NCI-H748 (cell line): Measurements from ENCODE around the gene AHCYL2.
"Not testable (repeated sequence)": the region's sequence is repeated elsewhere in the genome, so short reads cannot be mapped to it uniquely, and the experiment has no call there.

ENCODE experiments used
- DNase-seq: peaks from one replicate; lab custom pipeline; 2025; ENCODE audit not compliant: unreplicated experiment; lab: John Stamatoyannopoulos, UW

Gene AHCYL2

DNA sequence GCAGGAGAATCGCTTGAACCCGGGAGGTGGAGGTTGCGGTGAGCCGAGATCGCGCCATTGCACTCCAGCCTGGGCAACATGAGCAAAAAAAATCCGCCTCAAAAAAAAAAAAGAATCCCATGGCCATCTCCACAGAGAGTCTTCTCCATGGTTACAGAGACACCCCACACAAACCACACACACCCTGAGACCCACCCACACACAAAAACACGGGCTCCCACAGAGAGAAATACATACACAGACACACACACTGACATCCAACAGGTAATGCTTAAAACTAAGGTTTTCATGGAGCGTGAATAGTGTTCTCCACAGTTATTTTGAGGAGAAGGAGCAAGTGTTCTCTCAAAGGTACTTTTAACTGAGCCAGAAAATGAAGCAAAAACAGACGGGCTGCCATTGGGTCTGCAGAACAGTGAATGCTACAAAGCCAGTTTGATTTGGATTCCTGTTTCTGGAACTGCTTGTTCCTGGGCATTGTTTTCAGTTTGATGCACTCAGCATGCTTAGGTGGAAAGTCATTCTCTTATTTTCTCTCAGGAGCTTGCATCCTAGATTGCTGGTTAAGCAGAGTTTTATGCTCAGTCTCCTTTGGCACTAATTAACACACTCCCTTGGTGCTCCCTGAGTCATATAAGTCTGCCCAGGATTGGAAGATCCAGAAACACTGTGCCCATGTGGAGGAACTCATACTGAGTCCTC is 15.4 kb downstream of the AHCYL2 start:
- no peak for DNase-seq

DNA sequence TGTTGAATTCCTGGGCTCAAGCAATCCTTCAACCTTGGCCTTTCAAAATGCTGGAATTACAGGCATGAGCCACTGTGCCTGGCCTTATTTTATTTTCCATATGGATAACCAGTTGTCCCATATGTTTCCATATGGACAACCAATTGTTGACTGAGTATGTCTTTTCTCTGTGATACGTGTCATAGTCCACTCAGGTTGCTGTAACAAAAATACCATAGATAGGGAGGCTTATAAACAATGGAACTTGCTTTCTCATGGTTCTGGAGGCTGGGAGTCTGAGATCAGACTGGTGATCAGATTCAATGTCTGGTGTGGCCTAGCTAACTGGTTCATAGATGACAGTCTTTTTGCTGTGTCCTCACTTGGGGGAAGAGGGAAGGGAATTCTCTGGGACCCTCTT is 19.4 kb downstream of the AHCYL2 start:
- DNase-seq, result no peak

DNA sequence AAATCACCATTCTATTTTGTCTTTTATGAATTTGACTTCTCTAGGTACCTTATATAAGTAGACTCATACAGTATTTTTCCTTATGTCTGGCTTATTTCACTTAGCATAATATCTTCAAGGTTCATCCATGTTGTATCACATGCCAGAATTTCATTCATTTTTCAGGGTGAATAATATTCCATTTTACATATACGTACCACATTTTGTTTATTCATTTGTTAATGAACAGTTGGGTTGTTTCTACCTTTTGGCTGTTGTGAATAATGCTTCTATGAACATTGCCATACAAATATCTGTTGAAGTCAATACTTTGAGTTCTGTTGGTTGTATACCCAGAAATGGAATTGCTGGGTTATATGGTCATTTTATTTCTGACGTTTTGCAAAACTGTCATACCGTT is 20.7 kb downstream of the AHCYL2 start:
- no peak for DNase-seq

DNA sequence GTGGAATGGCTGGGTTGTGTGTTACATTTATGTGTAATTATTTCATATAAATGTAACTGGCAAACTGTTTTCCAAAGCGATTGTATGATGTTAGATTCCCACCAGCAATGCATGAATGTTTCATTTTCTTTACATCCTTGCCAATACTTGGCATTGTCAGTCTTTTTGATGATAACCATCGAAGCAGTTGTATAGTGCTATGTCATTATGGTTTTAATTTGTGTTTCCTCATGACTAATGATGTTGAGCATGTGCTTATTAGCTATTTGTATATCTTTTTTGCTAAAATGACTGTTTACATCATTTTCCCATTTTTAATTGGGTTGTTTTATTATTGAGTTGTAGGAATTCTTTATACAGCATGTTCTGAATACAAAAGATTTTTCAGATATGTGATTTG is 22.3 kb downstream of the AHCYL2 start:
- DNase-seq, result no peak

DNA sequence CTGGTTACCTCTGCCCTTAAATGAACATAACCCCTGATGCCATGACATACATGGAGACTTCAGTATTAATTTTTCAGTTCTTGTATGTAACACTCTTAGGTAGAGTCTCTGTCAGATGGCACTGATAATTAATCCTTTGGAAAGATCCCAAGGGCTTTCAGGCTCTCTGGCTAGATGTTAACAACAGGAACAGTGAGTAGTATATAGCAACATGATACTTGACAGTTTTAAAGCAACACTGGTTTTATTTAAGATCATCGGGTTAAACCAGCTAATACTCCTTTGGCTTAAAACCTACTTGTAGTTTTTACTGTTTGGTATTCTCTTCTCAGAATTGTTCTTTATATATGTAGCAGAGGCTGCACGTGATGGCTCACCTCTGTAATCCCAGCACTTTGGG is 27.3 kb downstream of the AHCYL2 start:
- no peak for DNase-seq

DNA sequence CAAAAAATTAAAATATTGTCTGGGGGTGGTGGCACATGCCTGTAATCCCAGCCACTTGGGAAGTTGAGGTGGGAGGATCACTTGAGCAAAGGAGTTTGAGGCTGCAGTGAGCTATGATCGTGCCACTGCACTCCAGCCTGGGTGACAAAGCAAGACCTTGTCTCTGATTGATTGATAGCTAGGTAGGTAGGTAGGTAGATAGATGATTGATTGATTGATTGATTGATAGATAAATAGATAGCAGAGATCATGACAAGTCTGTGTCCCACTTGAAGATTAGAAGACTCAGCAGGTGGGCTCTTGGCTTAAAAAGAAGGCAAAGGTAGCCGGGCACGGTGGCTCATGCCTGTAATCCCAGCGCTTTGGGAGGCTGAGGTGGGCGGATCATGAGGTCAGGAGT is 27.8 kb downstream of the AHCYL2 start:
- not testable (repeated sequence) for DNase-seq

DNA sequence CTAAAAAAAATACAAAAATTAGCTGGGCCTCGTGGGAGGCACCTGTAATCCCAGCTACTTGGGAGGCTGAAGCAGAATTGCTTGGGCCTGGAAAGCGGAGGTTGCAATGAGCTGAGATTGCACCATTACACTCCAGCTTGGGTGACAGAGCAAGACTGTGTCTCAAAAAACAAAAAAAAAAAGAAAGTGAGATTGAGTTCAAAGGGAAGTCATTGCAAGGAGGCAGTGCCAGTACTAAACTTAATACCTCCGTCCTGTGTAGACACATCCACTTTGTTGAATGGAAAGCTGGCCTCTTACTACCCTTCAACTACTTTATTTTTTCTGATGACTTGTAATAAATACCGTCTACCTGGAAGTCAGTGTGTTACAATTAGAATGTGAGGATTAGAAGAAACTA is 31.0 kb downstream of the AHCYL2 start:
- no peak for DNase-seq

DNA sequence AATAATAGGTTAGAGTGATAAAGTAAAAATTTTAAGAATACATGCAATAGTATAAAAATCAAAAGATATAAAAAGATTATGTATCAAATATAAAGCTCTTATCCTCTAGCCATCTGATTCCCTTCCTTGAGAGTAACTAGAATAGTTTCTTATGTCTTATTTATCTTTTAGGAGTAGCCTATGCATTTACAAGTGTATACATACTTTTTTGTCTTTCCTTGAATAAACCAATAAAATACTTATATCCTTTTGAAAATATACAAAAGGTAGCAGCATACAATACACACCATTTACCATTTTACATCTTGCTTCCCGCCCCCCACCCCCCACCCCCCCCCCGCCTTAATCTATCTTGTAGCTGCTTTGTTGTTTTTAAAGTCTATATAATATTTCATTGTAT is 31.4 kb downstream of the AHCYL2 start:
- DNase-seq, result no peak

DNA sequence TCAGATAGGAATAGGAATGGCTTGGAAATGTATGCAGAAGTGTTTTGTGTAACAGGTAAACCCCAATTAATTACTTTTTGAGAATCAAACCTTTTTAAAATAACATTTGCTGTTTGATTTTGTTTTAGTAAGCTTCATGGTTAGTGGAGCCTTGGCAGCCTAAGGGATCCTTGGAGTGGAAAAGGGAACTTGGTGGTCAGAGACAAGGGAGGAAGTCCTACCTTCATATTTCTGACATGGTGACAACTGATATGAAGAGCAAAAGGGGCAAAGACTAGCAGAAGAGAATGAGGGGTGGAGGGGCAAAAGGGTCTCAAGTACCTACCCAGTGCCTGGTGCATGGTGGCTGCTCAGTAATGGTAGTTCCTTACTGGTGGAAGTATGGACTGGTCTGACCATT is 32.3 kb downstream of the AHCYL2 start:
- DNase-seq, result no peak

DNA sequence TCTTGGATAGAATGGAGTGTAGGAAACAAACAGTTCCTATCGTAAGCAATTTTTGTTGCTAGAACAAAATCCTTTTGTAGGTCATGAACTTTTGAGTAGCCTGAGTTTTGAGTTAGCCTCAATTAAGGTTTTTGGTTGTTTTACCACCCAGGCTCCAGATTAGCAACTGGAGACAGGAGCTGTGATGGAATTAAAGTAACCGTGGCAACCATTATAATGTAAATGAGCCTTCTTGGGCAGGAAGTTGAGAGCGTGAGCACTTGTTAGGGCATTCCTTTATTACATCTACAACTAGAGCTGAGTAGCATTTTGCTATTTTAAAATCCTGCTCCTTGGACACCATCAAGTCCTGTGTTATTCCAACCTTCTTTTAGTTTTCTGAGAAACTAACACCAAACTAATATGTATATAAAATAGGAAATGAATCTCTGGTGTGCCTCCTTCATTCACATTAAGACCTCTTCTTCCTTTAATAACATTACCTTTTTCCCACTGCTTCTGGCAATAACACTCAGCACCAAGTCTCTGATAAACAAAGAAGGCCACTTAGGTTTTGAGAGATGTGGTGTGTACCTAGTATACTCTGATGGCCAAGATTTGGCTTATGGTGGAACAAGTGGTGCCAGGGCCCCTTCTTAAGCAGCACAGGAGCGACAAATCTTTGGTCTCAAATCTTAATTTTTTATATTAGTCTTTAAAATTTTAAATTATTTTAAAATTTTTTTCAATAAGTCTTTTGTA is 34.0 kb downstream of the AHCYL2 start:
- peak; percentile 16 for DNase-seq

DNA sequence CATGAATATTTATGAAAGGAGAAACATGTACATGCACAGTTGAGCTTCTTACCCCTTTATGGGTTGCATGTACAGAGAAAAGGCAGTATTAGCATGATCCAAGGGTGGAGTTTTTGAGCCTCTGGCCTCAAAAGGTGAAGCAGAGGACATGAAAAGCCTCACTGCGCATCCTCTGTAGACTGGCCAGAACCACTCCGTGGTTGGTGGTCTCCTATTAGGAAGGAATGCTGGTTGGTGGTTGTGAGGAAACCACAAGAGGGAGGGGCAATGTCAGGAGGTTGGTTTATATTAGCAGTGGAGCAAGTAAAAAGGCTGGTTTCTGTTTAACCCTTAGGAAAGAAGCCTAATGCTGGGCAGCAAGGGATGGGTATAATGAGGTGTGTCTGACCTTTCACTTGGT is 37.5 kb downstream of the AHCYL2 start:
- no peak for DNase-seq

DNA sequence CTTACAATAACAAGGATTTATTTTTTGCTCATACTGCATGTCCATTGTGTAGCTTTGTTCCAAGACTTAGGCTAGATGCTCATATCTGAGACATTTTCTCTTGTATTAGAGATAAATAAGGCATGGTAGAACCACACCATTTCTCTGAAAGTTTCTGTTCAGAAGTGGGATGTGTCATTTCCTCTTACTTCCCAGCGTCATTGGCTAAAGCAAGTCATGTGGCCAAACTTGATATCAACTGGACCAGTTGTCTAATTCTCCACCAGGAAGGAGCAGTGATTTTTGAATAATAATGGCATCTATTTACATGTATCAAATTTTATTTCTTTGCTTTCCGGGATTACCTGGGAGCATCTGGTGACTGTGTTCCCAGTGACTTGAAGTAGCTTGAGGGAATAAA is 38.3 kb downstream of the AHCYL2 start:
- DNase-seq, result no peak

DNA sequence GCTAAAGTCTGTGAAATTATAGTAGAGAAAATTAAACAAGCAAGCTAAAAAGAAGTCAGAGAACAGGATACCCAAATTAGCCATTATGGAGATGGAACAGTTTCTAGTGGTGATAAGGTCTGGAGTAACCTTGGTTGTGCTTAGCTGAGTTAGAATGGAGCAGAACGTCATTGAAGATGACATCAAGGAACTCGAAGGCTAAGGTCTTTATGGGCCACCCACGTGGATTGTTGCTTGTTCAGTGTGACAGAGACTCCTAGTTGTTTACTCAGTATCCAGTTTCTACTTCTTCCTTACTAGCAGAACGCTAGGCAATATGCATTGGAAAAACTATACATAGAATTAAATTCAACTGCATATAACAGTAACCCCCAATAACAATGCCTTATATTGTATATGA is 39.7 kb downstream of the AHCYL2 start:
- DNase-seq, result no peak

DNA sequence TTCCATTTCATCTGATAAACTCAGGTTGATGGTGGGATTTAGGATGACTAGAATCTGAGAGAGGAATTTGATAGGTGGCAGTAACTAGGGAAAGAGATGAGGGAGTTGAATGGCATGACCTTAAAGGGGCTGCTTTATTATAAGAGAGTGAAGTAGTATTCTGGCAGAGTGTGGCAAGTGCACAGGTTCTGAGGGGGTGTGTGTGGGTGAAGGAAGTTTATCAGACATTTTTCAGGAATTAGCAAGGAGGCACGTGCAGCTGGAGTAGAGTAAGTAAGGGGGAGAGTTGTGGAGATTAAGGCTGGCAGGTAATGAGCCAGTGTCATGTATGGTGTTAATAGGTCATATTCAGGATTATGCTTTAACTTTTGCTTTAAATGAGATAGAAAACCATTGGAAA is 40.5 kb downstream of the AHCYL2 start:
- no peak for DNase-seq

DNA sequence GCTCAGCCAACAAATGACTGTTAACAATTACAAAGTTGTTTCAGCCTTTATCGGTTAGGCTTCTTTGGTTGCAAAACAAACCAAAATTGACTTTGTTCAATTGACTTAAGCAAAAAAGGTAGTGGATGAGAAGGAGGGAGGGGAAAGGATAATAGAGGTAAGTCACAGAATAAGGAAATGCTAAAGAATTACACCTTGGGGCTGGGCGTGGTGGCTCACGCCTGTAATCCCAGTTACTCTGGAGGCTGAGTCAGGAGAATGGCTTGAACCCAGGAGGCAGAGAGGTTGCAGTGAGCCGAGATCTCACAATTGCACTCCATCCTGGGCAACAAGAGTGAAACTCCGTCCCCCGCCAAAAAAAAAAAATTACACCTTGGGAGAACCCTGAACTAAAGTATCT is 41.4 kb downstream of the AHCYL2 start:
- no peak for DNase-seq

DNA sequence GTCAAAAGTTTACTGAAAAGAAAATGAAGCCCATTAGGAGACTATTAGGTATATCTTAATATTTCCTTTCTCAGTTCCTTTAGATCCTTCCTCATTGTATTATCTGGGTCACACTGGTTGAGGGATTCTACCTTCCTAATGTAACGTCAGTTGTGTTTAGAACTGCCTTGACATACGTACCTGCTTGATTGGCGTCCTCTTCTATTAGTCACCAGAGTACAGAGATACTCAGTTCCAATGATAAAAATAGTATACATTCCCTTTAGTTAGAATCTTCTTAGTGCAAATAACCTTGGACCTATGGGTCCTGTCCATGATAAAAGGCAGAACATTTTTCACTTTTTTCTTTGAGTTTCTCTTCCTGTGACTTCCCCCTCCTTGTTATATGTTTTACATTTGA is 45.2 kb downstream of the AHCYL2 start:
- no peak for DNase-seq

DNA sequence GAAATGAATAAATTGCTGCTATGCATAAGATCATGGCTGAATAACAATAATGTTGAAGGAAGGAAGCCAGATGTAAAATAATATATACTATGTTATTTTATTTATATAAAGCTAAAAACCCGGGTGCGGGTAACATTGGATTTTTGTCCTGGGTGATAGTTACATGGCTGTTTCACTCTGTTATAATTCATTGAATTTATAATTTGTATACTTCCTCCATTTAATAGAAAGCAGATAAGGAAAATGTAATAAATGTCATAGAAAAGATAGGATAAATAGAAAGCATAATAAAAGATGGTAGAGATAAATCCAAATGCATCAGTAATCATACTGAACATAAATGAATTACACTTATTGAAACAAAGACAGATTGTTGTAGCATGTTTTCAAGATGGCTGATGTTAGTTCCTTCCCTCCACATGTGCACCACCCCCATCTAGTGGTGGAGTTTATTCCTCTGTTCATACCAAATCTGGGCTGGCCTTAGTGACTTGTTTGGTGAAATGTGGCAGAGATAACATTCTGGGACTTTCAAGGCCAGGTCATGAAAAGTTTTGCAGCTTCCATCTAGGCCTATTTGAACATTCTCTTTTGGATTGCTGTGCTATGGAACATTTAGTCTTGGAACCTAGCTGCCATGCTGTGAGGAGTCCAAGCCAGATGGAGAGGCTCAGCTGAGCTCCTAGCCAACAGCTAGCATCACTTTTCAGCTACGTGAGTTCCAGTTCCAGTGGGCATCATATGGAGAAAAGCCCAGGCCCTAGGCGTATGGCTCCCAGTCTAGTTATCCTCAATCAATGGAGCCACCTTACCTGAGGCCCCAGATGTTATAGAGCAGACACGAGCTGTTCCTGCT is 46.9 kb downstream of the AHCYL2 start:
- peak; percentile 61 for DNase-seq

DNA sequence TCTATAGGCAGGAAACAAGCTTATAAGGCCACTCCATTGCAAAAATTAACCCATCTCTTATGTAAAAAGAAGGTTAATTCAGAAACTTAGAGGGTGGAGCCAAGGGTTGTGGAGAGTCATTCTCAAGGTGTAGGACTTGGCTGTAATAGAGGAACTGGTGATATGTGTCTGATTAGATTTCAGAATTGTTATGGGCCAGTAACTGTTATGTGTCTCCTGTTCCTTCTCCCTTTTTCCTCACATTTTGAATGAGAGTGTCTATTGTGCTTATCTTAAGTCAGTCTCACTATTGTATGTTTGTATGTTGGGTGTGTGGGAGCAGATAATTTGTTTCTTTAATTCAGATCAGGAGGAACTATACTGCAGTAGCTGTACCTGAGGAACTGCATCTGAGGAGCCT is 49.1 kb downstream of the AHCYL2 start:
- no peak for DNase-seq

DNA sequence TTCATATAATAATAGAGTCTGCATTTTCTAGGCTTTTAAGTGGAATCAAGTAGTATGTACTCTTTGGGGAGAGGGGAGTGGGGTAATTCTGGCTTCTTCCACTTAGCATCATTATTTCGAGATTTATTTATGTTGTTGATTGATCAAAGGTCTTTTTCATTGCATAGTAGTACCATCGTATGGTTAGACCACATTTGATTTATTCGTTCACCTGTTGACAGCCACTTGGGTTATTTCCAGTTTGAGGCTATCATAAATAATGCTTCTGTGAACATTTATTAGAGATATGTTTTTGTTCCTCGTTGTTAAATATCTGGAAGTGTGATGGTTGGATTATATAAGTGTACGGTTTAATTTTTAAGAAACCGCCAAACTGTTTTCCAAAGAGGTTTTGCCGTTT is 52.8 kb downstream of the AHCYL2 start:
- DNase-seq, result no peak

DNA sequence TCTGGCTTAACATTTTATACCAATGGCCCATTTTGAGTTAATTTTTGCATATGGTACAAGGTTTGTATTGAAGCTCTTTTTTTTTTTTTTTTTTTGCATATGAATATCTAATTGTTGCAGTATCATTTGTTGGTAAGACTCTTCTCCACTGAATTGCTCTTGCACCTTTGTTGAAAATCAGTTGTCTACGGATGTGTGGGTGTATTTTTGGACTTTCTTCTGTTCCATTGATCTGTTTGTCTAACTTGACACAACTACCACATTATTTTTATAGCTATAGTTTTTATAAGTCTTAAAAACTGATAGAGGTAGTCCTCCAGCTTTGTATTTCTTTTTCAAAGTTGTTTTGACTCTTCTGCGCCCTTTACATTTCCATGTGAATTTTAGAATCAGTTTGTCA is 53.9 kb downstream of the AHCYL2 start:
- no peak for DNase-seq

DNA sequence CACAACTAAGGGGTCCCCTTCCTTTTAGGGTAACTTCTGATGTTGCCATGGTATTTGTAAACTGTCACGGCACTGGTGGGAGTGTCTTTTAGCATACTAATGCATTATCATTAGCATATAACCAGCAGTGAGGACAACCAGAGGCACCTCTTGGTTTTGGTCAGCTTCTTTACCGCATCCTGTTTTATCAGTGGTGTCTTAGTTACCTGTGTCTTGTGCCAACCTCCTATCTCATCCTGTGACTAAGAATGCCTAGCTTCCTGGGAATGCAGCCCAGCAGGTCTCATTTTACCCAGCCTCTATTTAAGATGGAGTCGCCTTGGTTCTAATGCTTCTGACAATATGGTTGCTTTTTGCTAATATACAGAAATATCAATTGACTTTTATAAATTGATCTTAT is 54.9 kb downstream of the AHCYL2 start:
- no peak for DNase-seq

DNA sequence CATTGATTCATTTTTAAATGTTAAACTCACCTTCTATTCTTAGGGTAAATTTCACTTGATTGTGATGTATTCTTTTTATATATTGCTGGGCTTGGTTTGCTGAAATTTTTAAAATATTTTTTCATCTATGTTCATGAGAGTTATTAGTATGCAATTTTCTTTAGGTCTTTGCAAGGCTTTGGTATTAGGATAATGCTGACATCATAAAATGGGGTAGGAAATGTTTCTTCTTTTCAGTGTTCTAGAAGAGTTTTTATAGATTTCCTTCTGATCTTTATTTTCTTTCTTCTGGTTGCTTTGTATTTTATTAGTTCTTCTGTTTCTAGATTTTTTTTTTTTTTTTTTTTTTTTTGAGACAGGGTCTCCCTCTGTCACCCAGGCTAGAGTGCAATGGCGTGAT is 56.3 kb downstream of the AHCYL2 start:
- DNase-seq, result no peak
